HG02623 (cell line): ENCODE results near the gene FCRLA.
"Not testable (repeated sequence)": the region's sequence is repeated elsewhere in the genome, so short reads cannot be mapped to it uniquely, and the experiment has no call there.

ENCODE experiments used
- ATAC-seq: cut with Tn5 transposase; IDR thresholded peaks from one replicate; pipeline ENCODE4 v1.9.1; 2021; ENCODE audit warnings: moderate library complexity; ENCODE audit not compliant: unreplicated experiment

Gene FCRLA

DNA sequence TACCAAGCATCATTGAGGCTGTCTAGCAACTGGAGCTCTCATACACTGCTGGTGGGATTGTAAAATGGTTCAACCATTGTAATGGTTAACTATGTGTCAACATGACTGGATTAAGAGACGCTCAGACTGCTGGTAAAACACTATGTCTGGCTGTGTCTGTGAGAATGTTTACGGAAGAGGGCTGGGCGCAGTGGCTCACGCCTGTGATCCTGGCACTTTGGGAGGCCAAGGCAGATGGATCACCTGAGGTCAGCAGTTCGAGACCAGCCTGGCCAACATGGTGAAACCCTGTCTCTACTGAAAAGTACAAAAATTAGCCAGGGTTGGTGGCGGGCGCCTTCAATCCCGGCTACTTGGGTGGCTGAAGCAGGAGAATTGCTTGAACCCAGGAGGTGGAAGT lies 4.8 kb upstream of the FCRLA start:
- ATAC-seq = no peak

GRCh38 chr1:161705537-161705936 lies 1.5 kb upstream of the FCRLA start:
- ATAC-seq = no peak

DNA sequence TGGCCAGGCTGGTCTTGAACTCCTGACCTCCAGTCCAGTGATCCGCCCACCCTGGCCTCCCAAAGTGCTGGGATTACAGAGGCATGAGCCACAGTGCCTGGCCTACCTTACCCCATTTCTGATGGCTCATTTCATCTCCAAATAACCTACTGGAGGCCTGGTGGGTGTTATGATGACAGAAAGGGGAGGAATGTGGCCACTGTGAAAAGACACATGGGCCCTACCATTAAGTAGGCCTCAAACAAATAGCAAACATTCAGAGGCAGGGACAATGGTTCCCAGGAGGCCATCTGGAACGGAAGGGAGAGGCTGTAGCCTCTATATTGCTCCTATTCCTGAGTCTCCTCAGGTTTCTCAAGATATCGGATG lies 932 bp upstream of the FCRLA start:
- no peak for ATAC-seq

- ATAC-seq = no peak
Measured at GRCh38 chr1:161707503-161707902, 474 bp downstream of the FCRLA start.

DNA sequence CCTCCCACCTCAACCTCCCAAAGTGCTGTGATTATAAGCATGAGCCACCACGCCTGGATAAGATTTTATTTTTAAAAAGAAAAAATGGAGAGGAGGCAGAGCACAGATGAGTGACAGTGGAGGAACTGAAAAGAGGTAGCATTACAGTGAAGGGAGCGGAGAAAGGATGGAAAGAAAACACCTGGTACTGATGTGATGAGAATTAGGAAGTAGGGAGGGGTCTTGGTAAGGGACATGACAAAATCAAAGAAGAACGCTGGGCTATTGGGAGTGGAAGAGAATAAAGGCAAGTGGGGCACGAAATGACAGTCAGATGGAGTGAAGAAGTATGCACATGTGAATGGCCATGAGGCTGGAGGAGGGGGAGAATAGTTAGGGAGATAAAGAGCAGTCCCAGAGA lies 2.3 kb downstream of the FCRLA start:
- no peak for ATAC-seq

DNA sequence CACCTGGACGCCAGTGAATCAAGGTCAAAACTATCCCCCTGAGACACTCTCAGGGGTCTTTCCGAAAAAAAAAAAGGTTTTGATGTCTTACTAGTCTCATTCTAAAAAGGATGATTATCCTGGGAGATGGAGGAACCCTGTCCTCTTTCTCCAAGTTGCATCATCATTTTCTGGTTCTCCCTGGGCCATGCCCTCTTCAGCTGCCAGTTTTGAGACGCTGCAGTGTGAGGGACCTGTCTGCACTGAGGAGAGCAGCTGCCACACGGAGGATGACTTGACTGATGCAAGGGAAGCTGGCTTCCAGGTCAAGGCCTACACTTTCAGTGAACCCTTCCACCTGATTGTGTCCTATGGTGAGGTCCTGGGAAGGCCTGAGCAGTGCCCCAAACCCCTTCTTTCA lies 3.5 kb downstream of the FCRLA start:
- no peak for ATAC-seq

GRCh38 chr1:161718559-161719324 lies 11.7 kb downstream of the FCRLA start:
- ATAC-seq = peak; percentile 46

GRCh38 chr1:161719325-161719611 lies 12.2 kb downstream of the FCRLA start:
- peak; percentile 17 for ATAC-seq

GRCh38 chr1:161720422-161720821 lies 13.4 kb downstream of the FCRLA start:
- no peak for ATAC-seq

GRCh38 chr1:161720956-161721737 lies 14.1 kb downstream of the FCRLA start, which contains the start of gene FCRLB:
TSS of gene FCRLB (plus strand) at chr1:161721544. CDS start at chr1:161722673, 1,129 bp downstream.
- ATAC-seq = no peak

DNA sequence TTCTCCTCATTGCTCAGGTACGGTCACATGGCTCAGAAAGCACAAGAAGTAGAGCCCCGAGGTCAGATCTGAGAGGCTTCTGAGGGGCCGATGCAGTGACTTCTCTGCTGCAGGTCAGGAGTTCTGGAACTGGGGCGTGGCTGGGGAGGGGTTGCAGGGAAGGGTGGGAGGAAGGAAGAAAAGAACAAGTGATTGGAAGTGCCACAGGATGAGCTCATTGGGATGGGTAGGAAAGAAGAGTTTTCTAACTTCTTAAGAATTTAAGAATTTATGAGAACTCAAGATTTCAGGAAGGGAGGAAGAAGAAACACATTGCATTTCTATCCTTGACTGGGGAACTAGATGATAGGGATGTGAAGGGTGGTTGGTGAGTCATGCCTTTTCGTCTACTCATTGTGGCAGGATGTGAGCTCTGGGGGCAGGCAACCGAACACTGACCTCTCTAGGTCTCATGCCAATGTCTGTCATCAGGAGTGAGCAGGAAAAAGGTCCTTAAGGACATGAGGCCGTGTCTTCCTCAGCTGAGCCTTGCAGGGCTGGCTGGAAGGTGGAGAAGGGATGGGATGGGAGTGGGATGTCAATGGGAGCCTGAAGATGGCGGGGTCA lies 14.8 kb downstream of the FCRLA start:
- ATAC-seq = no peak

- ATAC-seq = no peak
Measured at GRCh38 chr1:161722406-161722805, 15.4 kb downstream of the FCRLA start.

- no peak for ATAC-seq
Measured at GRCh38 chr1:161723459-161724141, 16.6 kb downstream of the FCRLA start.

DNA sequence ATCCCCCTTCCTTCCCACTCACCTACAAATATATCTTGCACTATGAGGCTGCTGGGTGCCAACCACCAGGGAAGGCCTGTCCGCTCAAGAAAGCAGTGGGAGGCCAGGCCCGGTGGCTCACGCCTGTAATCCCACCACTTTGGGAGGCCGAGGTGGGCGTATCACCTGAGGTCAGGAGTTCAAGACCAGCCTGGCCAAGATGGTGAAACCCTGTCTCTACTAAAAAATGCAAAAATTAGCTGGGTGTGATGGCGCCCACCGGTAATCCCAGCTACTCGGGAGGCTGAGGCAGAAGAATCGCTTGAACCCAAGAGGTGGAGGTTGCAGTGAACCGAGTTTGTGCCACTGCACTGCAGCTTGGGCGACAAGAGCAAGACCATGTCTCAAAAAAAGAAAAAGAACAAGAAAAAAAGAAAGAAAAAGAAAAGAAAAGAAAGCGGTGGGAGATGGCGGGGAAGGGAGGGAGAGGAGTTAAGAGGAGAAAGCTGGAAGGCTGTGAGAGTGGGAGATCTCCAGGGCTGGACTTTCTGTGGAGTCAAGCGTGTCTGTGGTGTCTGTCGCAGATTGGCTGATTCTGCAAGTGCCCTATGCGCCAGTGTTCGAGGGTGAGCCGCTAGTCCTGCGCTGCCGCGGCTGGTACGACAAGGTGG lies 18.4 kb downstream of the FCRLA start:
- ATAC-seq = not testable (repeated sequence)

DNA sequence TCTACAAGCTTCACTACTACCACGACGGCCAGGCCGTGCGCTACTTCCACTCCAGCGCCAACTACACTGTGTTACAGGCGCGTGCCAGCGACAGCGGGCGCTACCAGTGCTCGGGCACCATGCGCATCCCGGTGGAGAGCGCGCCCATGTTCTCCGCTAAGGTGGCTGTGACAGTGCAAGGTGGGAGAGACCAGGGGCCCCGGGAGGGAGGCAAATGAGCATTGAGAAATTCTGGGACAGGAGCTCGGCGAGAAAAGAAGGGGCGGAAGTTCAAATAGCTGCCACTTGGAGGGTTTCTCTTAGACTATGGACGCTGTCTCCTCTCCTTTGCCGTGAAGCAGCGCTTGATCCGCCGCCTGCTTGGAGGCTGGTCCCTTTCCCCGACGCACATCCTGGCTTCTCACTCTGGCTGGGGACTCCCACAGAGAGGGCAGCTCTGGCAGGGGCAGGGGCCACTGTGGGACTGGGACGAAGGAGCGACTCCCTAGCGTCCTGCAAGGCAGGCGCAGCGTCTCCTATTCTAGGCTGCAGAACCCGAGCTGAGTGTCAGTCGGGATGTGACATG lies 19.0 kb downstream of the FCRLA start:
- peak; percentile 13 for ATAC-seq

- ATAC-seq = peak; percentile 52
Measured at GRCh38 chr1:161726473-161727255, 19.6 kb downstream of the FCRLA start.

DNA sequence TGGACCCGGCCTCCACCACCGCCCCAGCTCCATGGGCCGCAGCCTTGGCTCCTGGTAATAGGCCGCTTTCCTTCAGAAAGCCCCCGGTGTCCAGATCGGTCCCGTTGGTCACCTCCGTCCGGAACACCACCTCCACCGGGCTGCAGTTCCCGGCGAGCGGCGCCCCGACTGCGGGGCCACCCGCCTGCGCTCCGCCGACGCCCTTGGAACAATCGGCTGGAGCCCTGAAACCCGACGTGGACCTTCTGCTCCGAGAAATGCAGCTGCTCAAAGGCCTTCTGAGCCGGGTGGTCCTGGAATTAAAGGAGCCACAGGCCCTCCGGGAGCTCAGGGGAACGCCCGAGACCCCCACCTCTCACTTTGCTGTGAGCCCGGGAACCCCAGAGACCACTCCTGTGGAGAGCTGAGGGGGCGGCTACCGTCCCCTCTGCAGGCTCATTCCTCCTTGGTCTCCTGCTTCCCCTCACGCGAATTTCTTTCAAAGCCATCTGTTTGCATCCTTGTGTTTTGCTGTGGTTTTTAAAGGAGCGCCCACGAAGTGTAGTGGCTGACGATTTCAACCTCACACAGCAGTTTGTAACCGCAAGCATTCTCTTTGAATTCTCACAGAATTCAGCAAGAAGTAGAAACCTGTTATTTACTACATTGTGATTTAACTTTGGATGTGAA lies 20.4 kb downstream of the FCRLA start:
- no peak for ATAC-seq

DNA sequence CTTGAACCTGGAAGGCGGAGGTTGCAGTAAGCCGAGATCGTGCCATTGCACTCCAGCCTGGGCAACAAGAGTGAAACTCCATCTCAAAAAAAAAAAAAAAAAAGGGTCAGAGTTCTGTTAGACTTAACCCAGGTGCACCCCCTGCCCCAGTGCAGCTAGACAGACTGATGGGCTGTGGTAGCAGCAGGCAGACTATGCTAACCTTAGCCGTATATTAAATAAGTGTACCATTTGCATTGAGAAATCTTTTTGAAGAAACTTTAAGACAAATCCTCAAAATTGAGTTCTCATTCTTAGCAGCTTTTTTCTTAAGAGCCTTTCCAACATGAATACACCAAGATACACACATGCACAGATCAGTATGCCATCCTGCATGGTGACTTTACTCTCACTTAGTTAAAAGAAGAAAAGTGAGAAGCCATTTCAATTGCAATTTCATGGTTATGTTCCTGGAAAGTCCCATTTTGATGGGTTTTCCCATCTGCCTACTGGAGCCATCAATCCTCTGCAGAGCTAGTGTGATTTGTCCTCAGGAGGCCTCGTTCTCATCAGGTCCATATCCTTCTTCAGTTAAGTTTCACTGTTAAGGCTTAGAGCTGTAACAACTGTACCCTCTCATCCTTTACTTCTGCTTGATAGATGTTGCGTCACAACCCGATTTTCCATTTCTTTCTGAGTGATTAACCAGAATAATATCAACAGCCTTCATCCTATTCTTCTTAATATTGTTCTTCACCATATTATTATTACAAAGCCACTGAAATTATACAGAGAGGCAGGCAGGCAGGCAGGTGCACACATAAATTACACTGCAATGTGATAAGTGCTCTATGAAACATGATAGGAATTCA lies 21.6 kb downstream of the FCRLA start:
- no peak for ATAC-seq
